ENCODE data around the gene CALCR.

The CALCR gene

GRCh38 chr7:93442478-93443224 is 131.9 kb downstream of the CALCR start:
- DNase-seq: no peak

DNA sequence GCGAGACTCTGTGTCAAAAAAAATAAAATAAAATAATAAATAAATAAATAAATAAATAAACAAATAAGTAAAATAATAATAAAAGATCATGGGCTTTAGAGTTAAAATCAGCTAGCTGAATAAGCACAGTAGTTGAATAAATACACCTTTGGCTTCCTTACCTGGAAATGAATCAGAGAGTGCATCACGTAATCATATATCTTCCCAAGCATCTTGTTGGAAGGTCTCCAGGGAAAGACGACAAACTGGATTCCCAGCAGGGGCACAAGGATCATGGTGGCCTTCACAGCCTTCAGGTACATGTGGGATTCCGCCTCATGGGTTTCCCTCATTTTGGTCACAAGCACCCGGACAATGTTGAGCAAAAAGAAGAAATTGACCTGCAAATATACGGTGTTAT is 138.7 kb downstream of the CALCR start:
- DNase-seq: no peak

DNA sequence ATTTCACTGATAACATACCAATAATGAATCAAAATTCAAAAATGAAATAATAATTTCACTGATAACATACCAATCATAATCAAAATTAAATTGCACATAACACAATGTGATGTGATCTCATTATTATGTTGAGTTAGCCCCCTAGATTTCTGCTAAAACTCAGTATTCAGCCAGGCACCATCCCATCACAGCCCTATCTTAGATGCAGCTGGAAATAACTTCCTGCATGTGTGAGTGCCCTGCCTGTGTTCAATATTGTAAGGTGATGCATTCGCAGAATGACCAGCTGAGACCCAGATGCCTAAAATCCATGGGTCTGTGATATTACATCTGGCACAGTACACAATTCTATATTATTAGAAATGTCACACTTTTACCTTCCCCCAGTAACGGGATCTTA is 142.4 kb downstream of the CALCR start:
- DNase-seq: no peak

- no peak for DNase-seq
Observed at GRCh38 chr7:93430917-93431588, 143.5 kb downstream of the CALCR start.

- no peak for DNase-seq
Observed at GRCh38 chr7:93429563-93429962, 145.0 kb downstream of the CALCR start.

GRCh38 chr7:93427107-93427506 is 147.4 kb downstream of the CALCR start:
- DNase-seq: no peak

DNA sequence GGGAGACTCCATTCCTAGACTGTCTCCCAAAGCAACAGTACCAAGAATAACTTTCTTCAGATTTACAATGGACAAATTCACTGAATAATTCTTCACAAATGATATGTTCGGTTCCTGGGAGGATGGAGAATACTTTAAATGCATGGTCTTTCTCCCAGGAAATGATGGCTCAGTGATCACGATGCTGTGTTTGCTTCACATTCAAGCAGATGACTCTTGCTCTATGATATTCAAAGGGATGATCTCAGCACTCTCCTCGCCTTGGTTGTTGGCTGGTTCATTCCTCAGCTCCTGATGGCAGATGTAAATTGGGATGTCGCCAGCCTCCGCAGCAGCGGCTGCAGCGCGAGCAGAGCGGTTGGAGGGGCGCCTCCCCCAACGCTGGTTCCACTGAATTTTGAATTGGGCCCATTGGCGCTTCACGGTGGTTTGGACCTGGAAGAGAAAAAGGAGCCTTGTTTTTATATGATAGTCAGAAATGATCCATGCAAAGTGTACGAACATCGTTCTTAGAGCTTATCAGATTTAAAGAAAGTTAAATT is 148.3 kb downstream of the CALCR start:
- DNase-seq: no peak

DNA sequence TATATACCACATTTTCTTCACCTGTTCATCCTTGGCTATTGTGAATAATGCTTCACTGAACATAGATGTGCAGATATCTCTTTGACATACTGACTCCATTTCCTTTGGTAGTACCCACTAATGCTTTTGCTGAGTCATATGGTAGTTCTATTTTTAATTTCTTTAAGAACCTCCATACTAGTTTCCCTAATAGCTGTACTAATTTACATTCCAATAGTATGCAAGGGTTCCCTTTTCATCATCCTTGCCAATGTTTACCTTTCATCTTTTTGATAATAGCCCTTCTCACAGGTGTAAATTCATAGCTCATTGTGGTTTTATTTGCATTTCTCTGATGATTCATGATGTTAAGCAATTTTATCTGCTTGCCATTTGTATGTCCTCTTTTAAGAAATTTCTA is 159.9 kb downstream of the CALCR start:
- no peak for DNase-seq

- DNase-seq: no peak
Observed at GRCh38 chr7:93409324-93409723, 165.2 kb downstream of the CALCR start.

DNA sequence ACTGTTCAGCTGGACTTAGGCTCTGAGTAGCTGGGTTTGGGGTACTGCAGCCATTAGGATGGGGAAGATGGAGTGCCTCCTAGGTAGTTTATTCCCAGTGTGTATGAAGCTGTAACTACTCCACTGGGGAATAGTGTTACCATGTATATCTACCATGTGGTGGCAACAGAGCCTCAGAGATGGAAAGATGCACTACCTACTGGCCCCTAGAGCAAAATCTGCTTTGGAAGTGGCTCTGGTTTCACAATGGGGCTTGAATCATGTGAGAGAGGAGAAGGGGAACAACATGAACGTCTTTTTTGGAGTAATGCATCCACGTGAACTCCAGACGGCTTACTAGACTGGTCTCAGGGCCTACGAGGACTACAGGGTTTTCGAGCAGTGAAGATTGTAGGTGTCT is 167.3 kb downstream of the CALCR start:
- no peak for DNase-seq

- DNase-seq: no peak
Observed at GRCh38 chr7:93402944-93403343, 171.6 kb downstream of the CALCR start.

DNA sequence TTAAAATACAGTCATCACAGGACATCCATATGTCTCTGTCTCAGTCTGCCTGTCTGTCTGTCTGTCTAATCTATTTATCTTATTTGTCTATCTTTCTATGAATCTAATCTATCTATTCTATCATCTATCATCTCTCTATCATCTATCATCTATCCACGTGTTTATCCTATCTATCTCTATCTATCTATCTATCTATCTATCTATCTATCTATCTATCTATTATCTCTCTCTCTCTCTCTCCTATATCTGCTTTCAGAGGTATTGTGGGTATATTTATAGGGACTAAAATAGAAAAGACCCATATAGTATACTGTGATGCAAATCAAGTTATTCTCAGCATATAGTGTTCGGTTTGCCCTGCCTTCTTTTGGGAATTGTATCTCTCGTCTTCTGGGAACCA is 174.9 kb downstream of the CALCR start:
- no peak for DNase-seq

DNA sequence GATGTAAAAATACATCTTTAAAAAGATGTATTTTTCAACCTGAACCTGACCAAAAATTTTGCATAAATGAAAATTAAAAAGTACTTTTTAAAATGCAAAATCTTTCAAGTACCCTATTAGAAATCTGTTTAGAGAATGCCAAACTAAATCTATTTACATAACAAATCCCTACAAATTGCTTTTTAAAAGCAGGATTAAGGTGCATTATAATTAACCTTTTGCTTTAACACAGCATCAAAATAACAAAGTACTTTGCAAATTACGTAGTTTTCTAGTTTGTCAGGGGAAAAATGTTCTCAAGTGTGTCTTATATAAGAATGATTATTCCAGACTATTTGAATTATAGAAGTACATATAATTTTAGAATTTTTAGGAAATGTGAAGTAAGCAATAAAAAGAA is 181.5 kb downstream of the CALCR start:
- no peak for DNase-seq

DNA sequence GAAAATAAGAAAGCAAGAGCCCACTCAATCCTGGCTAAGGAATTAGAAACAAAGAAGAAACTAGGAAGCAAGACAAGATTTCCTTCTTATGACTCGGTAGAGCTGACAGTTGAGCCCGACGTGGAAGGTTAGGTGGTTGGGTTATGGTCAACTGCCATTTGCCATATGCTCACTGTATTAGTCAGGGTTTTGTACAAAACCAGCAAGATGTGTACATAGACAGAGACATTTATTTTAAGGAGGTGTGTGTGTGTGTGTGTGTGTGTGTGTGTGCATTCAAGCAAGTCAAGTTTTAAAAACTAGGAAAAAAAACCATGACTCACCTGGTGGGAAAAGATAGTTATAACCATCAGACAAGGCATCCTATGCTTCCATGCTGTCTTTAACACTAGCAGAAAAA is 183.9 kb downstream of the CALCR start:
- DNase-seq: no peak

GRCh38 chr7:93382362-93382761 is 192.2 kb downstream of the CALCR start:
- DNase-seq: no peak

DNA sequence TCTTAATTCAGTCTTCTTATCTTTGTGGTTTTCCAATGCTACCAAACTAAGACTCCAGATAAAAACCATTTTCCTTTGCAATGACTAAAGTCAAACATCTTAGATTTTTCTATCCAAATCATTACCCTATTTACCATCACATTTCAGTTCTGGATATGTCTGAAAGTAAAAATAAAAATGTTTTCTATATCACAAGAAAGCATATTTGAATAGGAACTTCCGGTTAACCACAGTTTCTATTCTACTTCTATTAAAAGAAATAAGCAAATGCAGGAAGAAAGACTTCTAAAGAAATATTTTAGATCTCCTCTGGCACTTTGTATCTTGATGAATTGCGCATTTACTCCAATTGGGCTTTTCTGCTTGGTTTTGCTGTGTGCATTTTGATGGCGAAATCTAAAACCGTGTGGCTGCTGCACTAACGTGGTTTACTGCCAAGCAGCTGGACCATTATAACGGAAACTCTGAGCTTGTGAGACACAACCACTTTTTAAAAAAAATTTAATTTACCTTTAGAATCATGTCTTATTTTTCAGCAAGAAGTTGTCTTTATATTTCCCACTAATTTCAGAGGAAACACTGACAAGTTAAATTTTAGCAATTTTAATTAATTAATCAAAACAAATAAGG is 196.3 kb downstream of the CALCR start:
- no peak for DNase-seq

- DNase-seq: no peak
Observed at GRCh38 chr7:93375603-93376002, 198.9 kb downstream of the CALCR start.

All from eye (tissue), 1 donor.